ENCODE data around the gene GPR108. TPM values are rescaled to one million over a fixed set of nuclear protein-coding genes. Genes with fewer than 3 reads are reported as not detected.

GPR108 gene
- total RNA-seq, 2 experiments from 2014 or later = 63.2 to 88.3 TPM

DNA sequence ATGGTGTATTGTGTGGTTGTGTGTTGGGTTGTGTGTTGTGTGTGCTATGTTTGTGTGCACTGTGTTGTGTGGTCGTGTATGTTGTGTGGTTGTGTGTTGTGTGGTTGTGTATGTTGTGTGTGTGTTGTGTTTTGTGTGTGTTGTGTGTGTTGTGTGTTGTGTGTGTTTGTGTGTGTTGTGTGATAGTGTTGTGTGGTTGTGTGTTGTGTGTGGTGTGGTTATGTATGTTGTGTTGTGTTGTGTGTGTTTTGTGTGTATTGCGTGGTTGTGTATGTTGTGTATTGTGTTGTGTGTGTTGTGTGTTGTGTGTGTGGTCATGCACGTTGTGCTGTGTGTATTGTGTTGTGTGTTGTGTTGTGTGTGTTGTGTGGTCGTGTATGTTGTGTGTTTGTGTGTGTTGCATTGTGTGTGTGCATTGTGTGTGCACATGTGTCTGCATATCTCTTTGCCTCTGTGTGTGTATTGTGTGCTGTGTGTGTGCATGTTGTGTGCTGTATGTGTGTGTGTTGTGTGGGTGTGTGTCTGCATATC is 19.9 kb downstream of the GPR108 start:
- H3K36me3 ChIP-seq (ENCODE audit: insufficient read depth, low read length) = no peaks in the 10 kb centered on the region
- intact Hi-C loops (cut with micrococcal nuclease; ENCODE audit: unreplicated experiment) = no loop called here

DNA sequence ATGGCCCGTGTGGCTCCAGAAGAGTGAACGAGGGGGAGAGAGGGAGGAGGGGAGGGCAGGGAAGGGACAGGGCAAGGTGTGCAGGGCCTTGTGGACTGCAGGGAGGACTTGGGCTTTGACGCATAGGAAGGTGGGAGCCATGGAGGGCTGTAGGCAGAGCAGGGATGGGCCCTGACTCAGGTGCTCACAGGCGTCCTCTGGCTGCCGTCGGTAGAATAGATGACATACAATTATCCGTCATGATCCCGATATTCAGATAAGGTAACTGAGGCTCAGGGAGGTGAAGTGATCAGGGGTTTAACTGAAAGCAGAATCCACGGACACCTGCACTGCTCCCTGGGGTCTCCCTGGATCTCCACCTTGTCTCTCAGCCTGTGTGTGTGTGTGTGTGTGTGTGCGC is 20.3 kb downstream of the GPR108 start:
- ChIA-PET POLR2A (interaction anchor here (0.6 kb wide), 1 partner anchor 517 kb away, joined by 3 read pairs; no protein-coding TSS in a partner anchor), CTCF (ENCODE audit: unreplicated experiment) (interaction anchor here (0.7 kb wide), 1 partner anchor 31 kb away, joined by 4 read pairs; no protein-coding TSS in a partner anchor)
- H3K4me3 ChIP-seq (ENCODE audit: low read depth, low read length, poor library complexity, severe bottlenecking) = no peak overlapping the region
- peaks cover 30% of the 10 kb centered on the region for H3K4me1 ChIP-seq (ENCODE audit: insufficient read depth, low read length, poor library complexity, severe bottlenecking)
- TF ChIP-seq, protein P1, sequence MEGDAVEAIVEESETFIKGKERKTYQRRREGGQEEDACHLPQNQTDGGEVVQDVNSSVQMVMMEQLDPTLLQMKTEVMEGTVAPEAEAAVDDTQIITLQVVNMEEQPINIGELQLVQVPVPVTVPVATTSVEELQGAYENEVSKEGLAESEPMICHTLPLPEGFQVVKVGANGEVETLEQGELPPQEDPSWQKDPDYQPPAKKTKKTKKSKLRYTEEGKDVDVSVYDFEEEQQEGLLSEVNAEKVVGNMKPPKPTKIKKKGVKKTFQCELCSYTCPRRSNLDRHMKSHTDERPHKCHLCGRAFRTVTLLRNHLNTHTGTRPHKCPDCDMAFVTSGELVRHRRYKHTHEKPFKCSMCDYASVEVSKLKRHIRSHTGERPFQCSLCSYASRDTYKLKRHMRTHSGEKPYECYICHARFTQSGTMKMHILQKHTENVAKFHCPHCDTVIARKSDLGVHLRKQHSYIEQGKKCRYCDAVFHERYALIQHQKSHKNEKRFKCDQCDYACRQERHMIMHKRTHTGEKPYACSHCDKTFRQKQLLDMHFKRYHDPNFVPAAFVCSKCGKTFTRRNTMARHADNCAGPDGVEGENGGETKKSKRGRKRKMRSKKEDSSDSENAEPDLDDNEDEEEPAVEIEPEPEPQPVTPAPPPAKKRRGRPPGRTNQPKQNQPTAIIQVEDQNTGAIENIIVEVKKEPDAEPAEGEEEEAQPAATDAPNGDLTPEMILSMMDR (conservative IDR thresholded peaks at IDR 0.05; ENCODE audit: low read length) = peak; percentile 73
- no peak for TF ChIP-seq EZH2phosphoT487 (IDR thresholded peaks at IDR 0.05; ENCODE audit: borderline replicate concordance, low read depth, low read length)
- H3K36me3 ChIP-seq (ENCODE audit: insufficient read depth, low read length) = no peaks in the 10 kb centered on the region
- no peaks in the 10 kb centered on the region for H3K79me2 ChIP-seq (ENCODE audit: insufficient read depth, low read depth, low read length)
- no peaks in the 10 kb centered on the region for H4K20me1 ChIP-seq (ENCODE audit: insufficient read depth, low read length)
- H3K4me2 ChIP-seq (ENCODE audit: low read length) = no peak overlapping the region
- H3K9me2 ChIP-seq (ENCODE audit: insufficient read depth, low read length) = no peaks in the 10 kb centered on the region
- no peaks in the 10 kb centered on the region for H3K9me3 ChIP-seq (ENCODE audit: low read length)
- DNase-seq (ENCODE audit: low spot score) = no peak
- BruUV-seq (replicated peaks) = no TSS peak
- H3K27ac ChIP-seq (ENCODE audit: low read depth, low read length, poor library complexity, severe bottlenecking) = no peak overlapping the region
- H2AFZ ChIP-seq (ENCODE audit: low read length) = no peak overlapping the region
- intact Hi-C loops (cut with micrococcal nuclease; ENCODE audit: unreplicated experiment) = no loop called here

More for the DNA sequence above, 19.9 kb downstream of the GPR108 start:
- POLR2A ChIA-PET = no interaction called here
- H4K20me1 ChIP-seq (ENCODE audit: insufficient read depth, low read length) = no peaks in the 10 kb centered on the region
- TF ChIP-seq EZH2phosphoT487 (IDR thresholded peaks at IDR 0.05; ENCODE audit: borderline replicate concordance, low read depth, low read length) = no peak
- TF ChIP-seq, protein P1 (conservative IDR thresholded peaks at IDR 0.05; ENCODE audit: low read length) = peak; percentile 33; the same call in 1 of the 2 replicates
- H3K4me1 ChIP-seq (ENCODE audit: insufficient read depth, low read length, poor library complexity, severe bottlenecking) = peaks cover 35% of the 10 kb centered on the region
- H3K9me3 ChIP-seq (ENCODE audit: low read length) = no peaks in the 10 kb centered on the region
- BruUV-seq (replicated peaks) = no TSS peak
- H3K4me2 ChIP-seq (ENCODE audit: low read length) = no peak overlapping the region
- DNase-seq (ENCODE audit: low spot score) = no peak
- H3K9me2 ChIP-seq (ENCODE audit: insufficient read depth, low read length) = no peaks in the 10 kb centered on the region
- CTCF ChIA-PET (ENCODE audit: unreplicated experiment) = no interaction called here
- no peak overlapping the region for H3K27ac ChIP-seq (ENCODE audit: low read depth, low read length, poor library complexity, severe bottlenecking)
- H3K79me2 ChIP-seq (ENCODE audit: insufficient read depth, low read depth, low read length) = no peaks in the 10 kb centered on the region
- no peak overlapping the region for H2AFZ ChIP-seq (ENCODE audit: low read length)
- no peak overlapping the region for H3K4me3 ChIP-seq (ENCODE audit: low read depth, low read length, poor library complexity, severe bottlenecking)

DNA sequence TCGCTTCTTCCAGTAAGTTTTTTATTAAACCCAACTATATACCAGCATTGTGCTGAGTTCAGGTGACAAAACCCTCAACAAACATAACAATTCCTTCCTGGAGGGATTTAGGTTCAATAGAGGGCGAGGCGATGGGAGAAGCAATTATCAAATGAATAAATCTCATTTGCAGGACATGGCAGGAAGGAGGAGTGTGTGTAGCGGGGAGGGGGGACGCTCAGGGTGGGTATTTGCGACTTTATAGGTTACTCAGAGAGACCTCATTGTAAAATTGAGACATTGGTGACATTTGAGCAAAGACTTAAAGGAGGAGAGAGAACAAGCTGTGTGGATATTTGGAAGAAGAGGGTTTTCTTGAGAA is 20.8 kb downstream of the GPR108 start:
- no TSS peak for BruUV-seq (replicated peaks)
- Histone ChIP-seq H2AFZ (ENCODE audit: low read length) (no peak overlapping the region), H3K9me2 (ENCODE audit: insufficient read depth, low read length) (no peaks in the 10 kb centered on the region), H3K27ac (ENCODE audit: low read depth, low read length, poor library complexity, severe bottlenecking) (no peak overlapping the region), H3K4me1 (ENCODE audit: insufficient read depth, low read length, poor library complexity, severe bottlenecking) (peaks cover 25% of the 10 kb centered on the region), H3K9me3 (ENCODE audit: low read length) (no peaks in the 10 kb centered on the region), H3K79me2 (ENCODE audit: insufficient read depth, low read depth, low read length) (no peaks in the 10 kb centered on the region), H3K4me3 (ENCODE audit: low read depth, low read length, poor library complexity, severe bottlenecking) (no peak overlapping the region), H4K20me1 (ENCODE audit: insufficient read depth, low read length) (no peaks in the 10 kb centered on the region), H3K4me2 (ENCODE audit: low read length) (no peak overlapping the region), H3K36me3 (ENCODE audit: insufficient read depth, low read length) (no peaks in the 10 kb centered on the region)
- no peak for DNase-seq (ENCODE audit: low spot score)
- POLR2A ChIA-PET = interaction anchor here (0.6 kb wide), 1 partner anchor 517 kb away, joined by 3 read pairs; no protein-coding TSS in a partner anchor
- CTCF ChIA-PET (ENCODE audit: unreplicated experiment) = interaction anchor here (0.7 kb wide), 1 partner anchor 30 kb away, joined by 4 read pairs; no protein-coding TSS in a partner anchor
- intact Hi-C loops (cut with micrococcal nuclease; ENCODE audit: unreplicated experiment) = no loop called here
- TF ChIP-seq, protein P1 (conservative IDR thresholded peaks at IDR 0.05; ENCODE audit: low read length) = no peak
- TF ChIP-seq EZH2phosphoT487 (IDR thresholded peaks at IDR 0.05; ENCODE audit: borderline replicate concordance, low read depth, low read length) = no peak
